ENCODE data around the gene ZNF235. TPM values are rescaled to one million over a fixed set of nuclear protein-coding genes. Genes with fewer than 3 reads are reported as not detected.

ZNF235 gene
- polyA plus RNA-seq, 1 donor, result 7.6 TPM

DNA sequence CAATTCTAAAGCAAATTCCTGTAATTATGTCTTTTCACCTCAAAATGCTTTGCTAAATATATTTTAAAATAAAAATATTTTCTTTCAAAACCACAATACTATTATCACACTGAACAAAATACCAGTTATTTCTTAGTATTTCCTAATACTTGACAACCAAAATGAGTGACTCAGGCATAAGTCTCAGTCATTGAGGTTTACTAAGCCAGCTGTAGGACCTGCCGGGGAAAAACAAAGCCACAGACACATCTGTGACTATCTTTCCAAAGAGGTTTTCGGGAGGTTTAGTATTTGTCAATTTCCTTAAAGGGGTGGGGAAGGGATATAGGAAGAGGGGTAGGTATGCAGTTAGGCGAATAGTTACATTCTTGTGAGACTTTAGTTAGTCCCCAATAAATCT, 3.2 kb upstream of the ZNF235 start:
- Histone ChIP-seq H3K4me1 (ENCODE audit: control insufficient read depth, insufficient read depth, low read length) (no peaks in the 10 kb centered on the region), H3K9me3 (ENCODE audit: control insufficient read depth, low read depth, low read length) (peaks cover 14% of the 10 kb centered on the region), H3K27ac (ENCODE audit: low read length) (no peak overlapping the region), H3K36me3 (ENCODE audit: control insufficient read depth, insufficient read depth, low read length) (no peaks in the 10 kb centered on the region), H3K4me3 (ENCODE audit: low read length) (no peak overlapping the region), H3K27me3 (ENCODE audit: control insufficient read depth, insufficient read depth, low read length) (no peaks in the 10 kb centered on the region)
- DNase-seq, result no peak
- 100% methylated on average over 1 of the region's 3 CpGs for WGBS (ENCODE audit: insufficient coverage, low lambda C conversion rate)

- Histone ChIP-seq H3K9me3 (ENCODE audit: control insufficient read depth, low read depth, low read length) (peaks cover 14% of the 10 kb centered on the region), H3K27ac (ENCODE audit: low read length) (no peak overlapping the region), H3K36me3 (ENCODE audit: control insufficient read depth, insufficient read depth, low read length) (peaks cover 10% of the 10 kb centered on the region), H3K4me3 (ENCODE audit: low read length) (no peak overlapping the region), H3K27me3 (ENCODE audit: control insufficient read depth, insufficient read depth, low read length) (no peaks in the 10 kb centered on the region), H3K4me1 (ENCODE audit: control insufficient read depth, insufficient read depth, low read length) (no peaks in the 10 kb centered on the region)
- no CpG with 5 or more reads among the region's 15 CpGs for WGBS (ENCODE audit: insufficient coverage, low lambda C conversion rate)
- no peak for DNase-seq
These were observed 1.5 kb upstream of the ZNF235 start for GRCh38 chr19:44306283-44306682.

GRCh38 chr19:44305457-44305856, 632 bp upstream of the ZNF235 start:
- Histone ChIP-seq H3K36me3 (ENCODE audit: control insufficient read depth, insufficient read depth, low read length) (peaks cover 14% of the 10 kb centered on the region), H3K27me3 (ENCODE audit: control insufficient read depth, insufficient read depth, low read length) (no peaks in the 10 kb centered on the region), H3K27ac (ENCODE audit: low read length) (no peak overlapping the region), H3K9me3 (ENCODE audit: control insufficient read depth, low read depth, low read length) (peaks cover 14% of the 10 kb centered on the region), H3K4me3 (ENCODE audit: low read length) (peak overlapping the region; percentile 81), H3K4me1 (ENCODE audit: control insufficient read depth, insufficient read depth, low read length) (no peaks in the 10 kb centered on the region)
- DNase-seq, result no peak
- 100% methylated on average over 1 of the region's 4 CpGs for WGBS (ENCODE audit: insufficient coverage, low lambda C conversion rate)

DNA sequence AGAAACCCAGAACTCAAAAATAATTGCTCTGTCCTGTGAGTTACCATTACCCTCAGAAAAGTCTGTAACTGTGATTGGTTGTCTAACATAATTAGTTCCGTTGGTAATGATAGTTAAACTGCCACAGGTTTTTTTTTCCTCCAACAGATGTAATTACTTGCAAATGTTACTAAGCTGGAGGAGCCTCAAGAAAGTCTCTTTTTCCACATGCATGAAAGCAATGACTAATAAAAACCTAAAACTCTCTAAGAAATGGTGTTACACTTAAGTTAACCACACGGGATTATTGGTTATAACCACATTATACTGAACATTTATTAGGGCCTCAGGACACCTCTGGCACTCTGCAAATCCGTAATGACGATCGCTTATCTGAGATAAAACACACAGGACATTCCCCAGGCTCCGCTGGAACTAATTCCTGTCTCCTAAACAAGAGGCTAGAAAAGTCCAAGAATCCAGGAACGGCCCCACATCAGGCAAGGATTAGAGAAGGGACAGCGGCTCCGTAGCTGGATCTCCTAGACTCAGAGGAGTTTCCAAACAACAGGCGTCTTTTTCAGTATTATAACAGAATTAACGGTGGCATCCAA, 753 bp downstream of the ZNF235 start:
- DNase-seq, result peak; percentile 5 to 51
- H3K9me3 ChIP-seq (ENCODE audit: control insufficient read depth, low read depth, low read length), result peaks cover 14% of the 10 kb centered on the region
- peak overlapping the region; percentile 81 for H3K4me3 ChIP-seq (ENCODE audit: low read length)
- H3K4me1 ChIP-seq (ENCODE audit: control insufficient read depth, insufficient read depth, low read length), result no peaks in the 10 kb centered on the region
- peaks cover 25% of the 10 kb centered on the region for H3K36me3 ChIP-seq (ENCODE audit: control insufficient read depth, insufficient read depth, low read length)
- H3K27me3 ChIP-seq (ENCODE audit: control insufficient read depth, insufficient read depth, low read length), result no peaks in the 10 kb centered on the region
- WGBS (ENCODE audit: insufficient coverage, low lambda C conversion rate), result 0% methylated on average over 1 of the region's 11 CpGs
- H3K27ac ChIP-seq (ENCODE audit: low read length), result peak overlapping the region; percentile 80

DNA sequence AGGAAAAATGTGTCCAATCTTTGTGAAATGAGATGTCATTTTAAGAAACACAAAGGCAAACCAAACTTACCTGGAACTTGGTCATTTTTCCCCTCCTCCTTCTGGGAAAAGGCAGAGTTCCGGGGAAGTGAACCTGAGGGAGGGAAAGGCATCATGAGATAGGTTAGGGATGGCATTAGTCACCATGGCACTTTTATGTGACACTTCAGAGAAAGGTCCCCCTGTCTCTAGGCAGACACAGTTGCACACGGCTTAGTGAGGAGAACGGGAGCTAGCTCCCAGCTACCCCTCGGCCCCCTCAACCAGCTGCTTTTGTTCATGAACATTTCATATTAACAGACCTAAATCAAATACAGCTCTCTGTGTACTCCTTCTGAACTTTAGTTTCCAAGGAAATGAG, 1.5 kb downstream of the ZNF235 start:
- Histone ChIP-seq H3K36me3 (ENCODE audit: control insufficient read depth, insufficient read depth, low read length) (peaks cover 32% of the 10 kb centered on the region), H3K4me1 (ENCODE audit: control insufficient read depth, insufficient read depth, low read length) (no peaks in the 10 kb centered on the region), H3K9me3 (ENCODE audit: control insufficient read depth, low read depth, low read length) (peaks cover 9% of the 10 kb centered on the region), H3K27ac (ENCODE audit: low read length) (no peak overlapping the region), H3K27me3 (ENCODE audit: control insufficient read depth, insufficient read depth, low read length) (no peaks in the 10 kb centered on the region), H3K4me3 (ENCODE audit: low read length) (no peak overlapping the region)
- DNase-seq, result no peak
- WGBS (ENCODE audit: insufficient coverage, low lambda C conversion rate), result no CpG with 5 or more reads among the region's 4 CpGs

DNA sequence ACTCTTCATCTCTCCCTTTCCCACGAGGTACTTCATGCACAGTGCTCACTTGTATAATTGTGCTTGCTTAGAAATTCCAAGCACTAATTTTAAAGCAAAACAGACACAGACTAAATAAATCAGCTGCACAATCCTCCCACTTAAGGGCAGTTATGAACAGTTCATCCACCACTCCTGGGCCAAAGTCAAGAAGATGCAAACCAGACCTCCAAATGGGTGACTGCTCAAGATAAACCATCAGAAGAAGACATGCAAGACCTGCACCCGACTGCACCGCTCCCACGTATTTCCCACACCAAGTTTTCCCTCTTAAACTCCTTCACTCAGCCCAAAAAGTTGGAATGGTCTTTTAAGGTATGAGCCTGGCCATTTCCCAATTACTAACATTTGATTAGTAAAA, 19.9 kb downstream of the ZNF235 start:
- Histone ChIP-seq H3K27ac (ENCODE audit: low read length) (no peak overlapping the region), H3K4me1 (ENCODE audit: control insufficient read depth, insufficient read depth, low read length) (no peaks in the 10 kb centered on the region), H3K9me3 (ENCODE audit: control insufficient read depth, low read depth, low read length) (peaks cover 19% of the 10 kb centered on the region), H3K27me3 (ENCODE audit: control insufficient read depth, insufficient read depth, low read length) (no peaks in the 10 kb centered on the region), H3K36me3 (ENCODE audit: control insufficient read depth, insufficient read depth, low read length) (peaks cover 29% of the 10 kb centered on the region), H3K4me3 (ENCODE audit: low read length) (no peak overlapping the region)
- no peak for DNase-seq
- no CpG with 5 or more reads among the region's 4 CpGs for WGBS (ENCODE audit: insufficient coverage, low lambda C conversion rate)

- H3K9me3 ChIP-seq (ENCODE audit: control insufficient read depth, low read depth, low read length), result peaks cover 12% of the 10 kb centered on the region
- no peaks in the 10 kb centered on the region for H3K27me3 ChIP-seq (ENCODE audit: control insufficient read depth, insufficient read depth, low read length)
- no peak overlapping the region for H3K4me3 ChIP-seq (ENCODE audit: low read length)
- H3K36me3 ChIP-seq (ENCODE audit: control insufficient read depth, insufficient read depth, low read length), result peaks cover 9% of the 10 kb centered on the region
- no CpG with 5 or more reads among the region's 3 CpGs for WGBS (ENCODE audit: insufficient coverage, low lambda C conversion rate)
- DNase-seq, result no peak
- H3K4me1 ChIP-seq (ENCODE audit: control insufficient read depth, insufficient read depth, low read length), result no peaks in the 10 kb centered on the region
- no peak overlapping the region for H3K27ac ChIP-seq (ENCODE audit: low read length)
These were observed 22.0 kb downstream of the ZNF235 start for GRCh38 chr19:44282846-44283245.

GRCh38 chr19:44280916-44281315, 23.9 kb downstream of the ZNF235 start:
- Histone ChIP-seq H3K27me3 (ENCODE audit: control insufficient read depth, insufficient read depth, low read length) (no peaks in the 10 kb centered on the region), H3K4me3 (ENCODE audit: low read length) (no peak overlapping the region), H3K27ac (ENCODE audit: low read length) (no peak overlapping the region), H3K9me3 (ENCODE audit: control insufficient read depth, low read depth, low read length) (peaks cover 19% of the 10 kb centered on the region), H3K36me3 (ENCODE audit: control insufficient read depth, insufficient read depth, low read length) (no peaks in the 10 kb centered on the region), H3K4me1 (ENCODE audit: control insufficient read depth, insufficient read depth, low read length) (no peaks in the 10 kb centered on the region)
- DNase-seq, result no peak
- no CpG with 5 or more reads among the region's 10 CpGs for WGBS (ENCODE audit: insufficient coverage, low lambda C conversion rate)

- Histone ChIP-seq H3K4me3 (ENCODE audit: low read length) (no peak overlapping the region), H3K9me3 (ENCODE audit: control insufficient read depth, low read depth, low read length) (peaks cover 22% of the 10 kb centered on the region), H3K4me1 (ENCODE audit: control insufficient read depth, insufficient read depth, low read length) (no peaks in the 10 kb centered on the region), H3K36me3 (ENCODE audit: control insufficient read depth, insufficient read depth, low read length) (peaks cover 10% of the 10 kb centered on the region), H3K27me3 (ENCODE audit: control insufficient read depth, insufficient read depth, low read length) (no peaks in the 10 kb centered on the region), H3K27ac (ENCODE audit: low read length) (no peak overlapping the region)
- no CpG with 5 or more reads among the region's 4 CpGs for WGBS (ENCODE audit: insufficient coverage, low lambda C conversion rate)
- no peak for DNase-seq
These were observed 26.6 kb downstream of the ZNF235 start for GRCh38 chr19:44278181-44278690.

GRCh38 chr19:44277331-44277730, 27.5 kb downstream of the ZNF235 start:
- H3K27me3 ChIP-seq (ENCODE audit: control insufficient read depth, insufficient read depth, low read length), result no peaks in the 10 kb centered on the region
- H3K4me3 ChIP-seq (ENCODE audit: low read length), result no peak overlapping the region
- 86% methylated on average over 1 of the region's 1 CpG for WGBS (ENCODE audit: insufficient coverage, low lambda C conversion rate)
- no peak overlapping the region for H3K27ac ChIP-seq (ENCODE audit: low read length)
- H3K9me3 ChIP-seq (ENCODE audit: control insufficient read depth, low read depth, low read length), result peaks cover 17% of the 10 kb centered on the region
- H3K36me3 ChIP-seq (ENCODE audit: control insufficient read depth, insufficient read depth, low read length), result peaks cover 12% of the 10 kb centered on the region
- DNase-seq, result no peak
- H3K4me1 ChIP-seq (ENCODE audit: control insufficient read depth, insufficient read depth, low read length), result no peaks in the 10 kb centered on the region

Data from large intestine (tissue), 3 donors.